HEK293 (cell line): ENCODE results near the gene EIF1.

Source experiments
- ZNF114 ChIP-seq: fragments of 450-650 bp; formaldehyde crosslinking; IDR thresholded peaks from 2 replicates; pipeline ENCODE4 v1.5.0; 2017; ENCODE audit warnings: missing biosample characterization, missing genetic modification characterization
- TF ChIP-seq, protein P1 (sequence below): fragments of 450-650 bp; formaldehyde crosslinking; IDR thresholded peaks from 2 replicates; pipeline ENCODE4 v1.5.1; 2016; ENCODE audit warnings: missing biosample characterization, missing genetic modification characterization

GRCh38 chr17:41655611-41656111 lies 33.0 kb upstream of the EIF1 start:
- no peak for TF ChIP-seq ZNF114 (tag by site-specific recombination)
- TF ChIP-seq, protein P1, sequence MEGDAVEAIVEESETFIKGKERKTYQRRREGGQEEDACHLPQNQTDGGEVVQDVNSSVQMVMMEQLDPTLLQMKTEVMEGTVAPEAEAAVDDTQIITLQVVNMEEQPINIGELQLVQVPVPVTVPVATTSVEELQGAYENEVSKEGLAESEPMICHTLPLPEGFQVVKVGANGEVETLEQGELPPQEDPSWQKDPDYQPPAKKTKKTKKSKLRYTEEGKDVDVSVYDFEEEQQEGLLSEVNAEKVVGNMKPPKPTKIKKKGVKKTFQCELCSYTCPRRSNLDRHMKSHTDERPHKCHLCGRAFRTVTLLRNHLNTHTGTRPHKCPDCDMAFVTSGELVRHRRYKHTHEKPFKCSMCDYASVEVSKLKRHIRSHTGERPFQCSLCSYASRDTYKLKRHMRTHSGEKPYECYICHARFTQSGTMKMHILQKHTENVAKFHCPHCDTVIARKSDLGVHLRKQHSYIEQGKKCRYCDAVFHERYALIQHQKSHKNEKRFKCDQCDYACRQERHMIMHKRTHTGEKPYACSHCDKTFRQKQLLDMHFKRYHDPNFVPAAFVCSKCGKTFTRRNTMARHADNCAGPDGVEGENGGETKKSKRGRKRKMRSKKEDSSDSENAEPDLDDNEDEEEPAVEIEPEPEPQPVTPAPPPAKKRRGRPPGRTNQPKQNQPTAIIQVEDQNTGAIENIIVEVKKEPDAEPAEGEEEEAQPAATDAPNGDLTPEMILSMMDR = no peak
